GM19035 (cell line): ENCODE results near the gene PRKCH.

ENCODE experiments used
- ATAC-seq: cut with Tn5 transposase; IDR thresholded peaks from one replicate; pipeline ENCODE4 v1.9.1; 2021; ENCODE audit not compliant: unreplicated experiment

PRKCH gene

DNA sequence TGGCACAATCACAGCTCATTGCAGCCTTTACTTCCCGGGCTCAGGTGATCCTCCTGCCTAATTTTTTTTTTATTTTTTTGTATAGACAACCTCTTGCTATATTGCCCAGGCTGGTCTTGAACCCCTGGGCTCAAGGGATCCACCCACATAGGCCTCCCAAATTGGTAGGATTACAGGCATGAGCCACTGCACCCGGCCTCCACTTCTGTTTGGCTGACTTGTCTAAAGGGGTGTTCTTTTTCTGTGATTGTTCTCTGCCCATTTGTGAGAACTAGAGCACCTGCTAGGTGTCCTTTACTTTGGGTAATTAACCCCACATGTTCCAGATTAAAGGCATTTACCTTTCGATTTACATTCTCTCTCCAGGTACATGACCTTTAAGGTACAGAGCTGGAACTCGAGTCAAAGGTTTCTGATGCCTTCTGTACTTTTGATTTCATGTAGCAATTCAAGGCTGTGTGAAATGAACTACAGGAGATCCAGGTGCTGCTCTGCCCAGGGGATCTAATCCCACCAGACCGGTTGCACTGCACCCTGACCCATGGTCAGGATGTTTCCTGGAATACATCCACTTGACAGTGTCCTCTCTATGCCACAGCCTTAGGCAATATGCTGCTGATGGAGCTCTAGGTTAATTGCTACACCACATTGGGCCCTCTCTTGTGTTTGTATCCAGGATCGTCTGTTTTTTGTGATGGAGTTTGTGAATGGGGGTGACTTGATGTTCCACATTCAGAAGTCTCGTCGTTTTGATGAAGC lies 163.6 kb downstream of the PRKCH start:
- no peak for ATAC-seq

DNA sequence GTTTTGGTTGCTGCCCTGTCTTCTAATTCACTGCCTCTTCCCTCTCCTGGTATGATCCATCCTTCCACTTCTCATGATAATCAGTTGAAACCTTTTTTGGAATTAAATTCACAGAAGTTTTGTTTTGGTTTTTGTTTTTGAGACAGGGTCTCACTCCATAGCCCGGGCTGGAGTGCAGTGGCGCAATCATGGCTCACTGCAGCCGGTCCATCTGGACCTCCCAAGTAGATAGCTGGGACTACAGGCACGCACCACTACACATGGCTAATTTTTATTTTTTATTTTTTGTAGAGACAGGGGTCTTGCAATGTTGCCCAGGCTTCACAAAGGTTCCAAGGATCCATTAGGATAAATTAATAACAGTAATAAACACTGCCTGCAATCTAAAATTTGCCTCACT lies 164.3 kb downstream of the PRKCH start:
- ATAC-seq: no peak

DNA sequence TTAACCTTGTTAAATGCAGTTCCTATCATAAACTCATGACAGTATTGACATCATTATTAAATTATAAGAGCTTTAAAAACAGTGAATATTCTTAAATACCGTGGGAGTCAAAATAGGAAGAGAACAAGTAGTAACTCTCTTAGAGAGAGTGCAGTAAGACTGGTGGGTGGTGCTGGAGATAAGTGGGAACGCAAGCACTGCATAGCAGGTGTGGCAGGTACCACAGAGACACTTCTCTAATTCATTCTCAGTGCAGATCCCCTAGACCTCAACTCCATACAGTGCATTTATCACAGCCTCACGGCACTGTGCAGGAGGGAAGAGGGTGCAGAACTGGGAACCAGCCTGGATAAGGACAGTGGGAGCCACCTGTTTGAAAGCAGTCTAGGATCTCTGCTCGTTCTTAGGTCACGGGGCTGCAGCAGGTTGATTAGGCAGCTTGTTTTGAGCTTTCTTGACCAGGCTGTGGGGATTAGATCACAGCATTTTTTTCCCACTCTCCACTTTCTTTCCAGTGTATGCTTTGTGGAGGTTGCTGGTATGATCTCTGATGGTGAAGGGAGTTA lies 165.6 kb downstream of the PRKCH start:
- ATAC-seq: no peak

DNA sequence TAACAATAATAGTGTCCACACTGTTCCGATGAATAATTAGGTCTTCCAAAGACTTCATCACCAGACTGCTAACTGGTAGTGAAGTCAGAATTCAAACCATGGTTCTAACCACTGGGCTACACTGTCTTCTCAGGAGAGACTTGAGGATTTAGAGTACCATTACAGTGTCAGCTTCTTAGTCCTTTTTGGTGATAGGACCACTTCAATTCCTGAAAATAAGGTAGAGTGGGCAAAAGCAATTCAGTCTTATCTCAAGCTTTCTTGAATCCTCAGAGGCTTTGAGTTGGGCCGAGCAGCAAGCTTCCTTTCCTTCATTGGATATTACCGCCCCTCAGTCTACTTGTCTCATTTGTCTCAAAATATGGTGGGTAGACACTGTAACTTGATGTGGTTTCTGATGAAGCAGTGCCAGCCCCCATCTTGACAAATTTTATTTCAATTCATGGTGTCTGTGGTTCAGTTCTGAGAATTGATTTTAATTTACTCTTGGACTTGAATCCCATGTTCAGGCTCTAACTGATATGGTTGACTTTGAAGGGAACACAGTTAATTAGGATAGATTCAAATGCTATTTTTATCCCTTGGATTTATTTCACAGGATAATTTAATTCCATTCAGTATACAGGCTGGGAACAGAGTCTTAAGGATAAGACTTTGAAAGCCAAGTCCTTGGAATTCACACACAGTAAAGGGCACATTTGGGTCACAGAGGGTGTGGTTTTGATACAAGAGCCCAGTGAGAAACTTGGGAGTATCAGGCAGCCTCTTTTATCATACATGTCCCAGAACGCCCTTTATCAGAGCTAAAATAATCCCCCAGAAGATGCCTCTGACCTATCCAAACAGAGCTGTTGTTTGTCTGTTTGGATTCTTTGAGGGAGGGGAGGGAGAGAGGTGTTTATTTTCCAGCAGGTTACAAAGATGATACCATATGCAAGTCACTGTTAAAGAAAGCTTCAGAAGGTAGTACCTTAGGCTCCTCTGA lies 167.3 kb downstream of the PRKCH start:
- no peak for ATAC-seq

DNA sequence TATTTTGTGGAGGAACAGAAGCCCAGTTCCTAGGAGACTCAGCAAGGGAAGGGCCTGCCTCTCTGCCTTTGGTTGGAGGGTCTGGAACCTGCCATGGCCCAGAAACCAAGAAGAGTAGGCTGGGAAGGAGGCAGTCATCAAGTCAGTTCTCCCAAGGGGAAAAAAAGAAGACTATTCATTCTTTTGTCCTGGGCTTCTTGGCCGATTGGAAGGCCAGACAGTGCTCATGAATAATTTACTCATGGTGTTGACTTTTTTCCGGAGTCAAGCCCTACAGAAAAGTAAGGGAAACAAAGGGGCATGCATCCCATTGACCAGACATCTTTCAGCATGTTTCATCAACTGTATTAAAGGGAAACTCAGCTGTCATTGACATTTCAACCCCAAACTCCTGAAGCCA lies 168.1 kb downstream of the PRKCH start:
- ATAC-seq: no peak

DNA sequence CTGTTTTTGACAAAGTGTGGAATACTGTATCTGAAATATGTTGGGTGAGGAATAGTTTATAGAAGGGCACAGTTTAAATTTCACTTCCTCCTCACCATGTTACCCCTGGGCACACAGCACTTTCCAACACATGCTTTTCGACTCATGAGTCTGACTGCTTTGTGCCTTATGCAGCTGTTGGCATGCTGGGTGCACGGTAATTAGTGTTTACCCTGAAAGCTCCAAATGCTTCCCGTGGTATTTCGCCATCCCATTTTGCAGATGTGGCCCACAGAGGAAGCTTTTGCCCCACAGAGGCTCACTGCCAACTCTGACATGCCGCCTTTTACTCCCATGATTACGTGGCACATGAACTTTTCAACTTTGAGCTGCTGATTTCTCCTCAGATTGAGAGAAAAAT lies 168.6 kb downstream of the PRKCH start:
- no peak for ATAC-seq

DNA sequence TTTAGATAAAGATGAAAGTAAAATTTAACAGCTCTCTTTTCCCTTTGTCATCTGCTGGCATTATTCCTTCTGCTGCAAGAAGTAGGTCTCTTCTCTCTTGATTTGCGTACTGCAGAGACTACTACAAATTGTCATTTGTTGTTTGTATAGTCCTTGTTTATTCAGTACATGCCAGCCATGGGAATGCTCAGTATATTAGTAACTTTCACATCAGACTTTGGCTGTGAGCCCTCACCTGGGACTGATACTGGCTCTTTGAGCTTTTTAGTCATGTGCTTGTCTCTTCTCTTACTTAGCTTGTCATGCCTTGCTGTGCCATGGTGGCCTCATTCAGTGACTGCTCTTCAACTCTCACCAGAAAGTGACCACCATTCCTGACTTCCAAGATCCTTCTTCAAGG lies 169.8 kb downstream of the PRKCH start:
- ATAC-seq: no peak

DNA sequence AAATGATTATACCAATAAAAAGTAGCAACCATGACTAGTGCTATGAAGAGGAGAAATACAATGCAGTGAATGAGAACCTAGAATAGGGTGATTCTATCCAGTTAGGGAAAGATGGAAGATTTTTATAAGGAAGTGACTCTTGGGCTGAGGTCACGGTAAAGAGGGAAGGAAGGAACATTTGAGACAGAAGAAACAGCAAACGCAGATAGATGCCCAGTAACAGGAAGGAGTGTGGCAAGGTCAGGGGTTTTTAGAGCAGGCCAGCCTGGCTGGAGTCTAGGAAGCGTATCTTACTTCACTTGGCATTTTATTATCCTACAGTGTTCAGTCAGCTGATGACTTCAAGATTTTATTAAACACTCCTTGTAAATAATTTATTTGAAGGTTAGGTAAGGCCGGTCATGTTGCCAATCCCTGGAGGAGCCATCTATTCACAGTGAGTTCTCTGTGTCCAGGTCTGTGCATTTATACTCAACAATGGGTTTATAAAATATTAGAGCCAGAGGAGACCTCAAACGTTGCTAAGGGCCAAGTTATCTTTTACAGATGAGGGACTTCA lies 170.6 kb downstream of the PRKCH start:
- ATAC-seq: no peak

DNA sequence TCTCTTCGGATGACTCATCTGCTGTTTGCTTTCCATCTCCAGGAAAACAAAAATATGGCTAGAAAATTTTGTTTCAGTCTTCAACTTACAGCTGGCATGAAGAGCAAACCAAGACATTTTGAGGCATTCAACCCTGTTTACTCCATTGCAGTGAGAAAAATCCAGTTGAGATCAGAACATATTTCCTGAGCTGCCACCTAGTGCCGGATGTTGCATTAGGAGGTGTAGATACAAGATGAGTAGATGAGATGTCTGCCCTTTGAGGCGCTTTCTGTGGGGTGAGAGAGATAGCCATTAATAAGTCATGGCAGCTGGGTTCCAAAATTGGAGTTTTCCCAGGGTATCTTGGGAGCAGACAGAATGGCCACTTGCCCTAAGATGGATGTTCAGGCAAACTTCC lies 171.1 kb downstream of the PRKCH start:
- no peak for ATAC-seq

DNA sequence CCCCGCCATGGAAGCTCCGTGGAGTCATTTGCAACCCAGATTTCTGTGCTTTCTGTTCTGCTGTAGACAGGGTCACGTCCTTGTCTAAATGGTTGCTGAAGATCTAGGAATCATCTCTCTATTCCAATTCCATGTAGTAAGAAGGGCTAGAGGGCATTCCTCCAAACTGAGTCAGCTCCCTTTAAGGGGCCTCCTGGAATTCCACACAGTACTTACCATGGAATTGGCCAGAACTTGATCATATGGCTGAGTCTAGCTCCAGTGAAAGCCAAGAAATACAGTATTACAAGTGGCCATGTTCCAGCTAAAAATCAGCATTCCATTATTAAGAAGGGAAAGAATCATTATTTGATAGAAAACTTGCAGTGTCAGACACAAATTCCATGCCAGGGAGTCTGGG lies 171.9 kb downstream of the PRKCH start:
- ATAC-seq: no peak

DNA sequence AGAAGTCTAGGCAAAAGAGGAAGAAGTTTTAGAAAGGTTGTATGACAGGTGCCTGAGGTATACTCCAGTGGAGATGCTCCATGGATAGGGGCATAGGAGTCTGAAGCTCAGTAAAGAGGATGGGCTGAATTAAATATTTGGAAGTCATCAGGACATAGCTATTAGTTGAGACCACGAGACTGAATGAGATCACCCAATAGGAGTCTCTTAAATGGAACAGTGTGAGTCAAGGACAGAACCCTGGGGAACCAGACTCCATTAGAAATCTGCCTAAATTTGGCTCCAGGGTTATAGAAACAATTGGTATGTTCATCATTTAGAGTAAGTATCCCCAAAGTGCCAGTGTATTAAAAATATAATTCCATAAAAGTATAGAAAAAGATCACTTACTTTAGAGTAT lies 172.6 kb downstream of the PRKCH start:
- no peak for ATAC-seq

DNA sequence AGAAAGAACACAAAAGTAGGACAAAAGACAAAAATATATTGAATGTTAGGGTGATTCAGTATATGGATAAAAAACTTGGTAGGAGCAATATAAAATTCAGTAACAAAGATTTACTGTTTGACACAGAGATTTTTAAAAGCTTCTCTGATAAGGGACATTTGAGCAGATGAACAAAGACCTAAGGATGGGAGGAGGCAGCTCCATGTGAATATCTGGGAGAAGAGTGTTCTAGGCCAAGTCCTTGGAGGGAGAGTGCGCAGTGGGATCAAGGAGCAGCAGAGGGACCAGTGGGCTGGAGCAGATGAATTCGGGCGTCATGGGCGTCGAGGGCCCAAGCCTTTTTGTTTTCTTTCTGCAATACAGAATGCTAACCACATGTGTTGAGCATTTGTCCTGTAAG lies 174.4 kb downstream of the PRKCH start:
- no peak for ATAC-seq

DNA sequence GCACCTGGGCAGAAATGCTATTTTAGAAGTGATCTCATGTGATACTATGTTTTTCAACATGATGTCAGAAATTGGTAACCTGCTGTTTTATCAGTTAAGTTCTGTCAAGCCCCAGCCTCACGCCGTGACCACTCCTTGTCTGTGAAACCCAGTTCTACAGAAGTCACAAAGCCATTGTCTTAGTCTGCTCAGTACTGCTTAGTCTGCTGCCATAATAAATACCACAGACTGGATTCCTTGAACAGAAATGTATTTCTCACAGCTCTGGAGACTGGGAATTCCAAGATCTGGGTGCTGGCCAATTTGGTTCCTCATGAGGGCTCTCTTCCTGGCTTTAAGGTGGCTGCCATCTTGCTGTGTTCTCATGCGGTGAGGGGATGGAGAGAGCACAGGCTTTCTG lies 176.9 kb downstream of the PRKCH start:
- no peak for ATAC-seq

DNA sequence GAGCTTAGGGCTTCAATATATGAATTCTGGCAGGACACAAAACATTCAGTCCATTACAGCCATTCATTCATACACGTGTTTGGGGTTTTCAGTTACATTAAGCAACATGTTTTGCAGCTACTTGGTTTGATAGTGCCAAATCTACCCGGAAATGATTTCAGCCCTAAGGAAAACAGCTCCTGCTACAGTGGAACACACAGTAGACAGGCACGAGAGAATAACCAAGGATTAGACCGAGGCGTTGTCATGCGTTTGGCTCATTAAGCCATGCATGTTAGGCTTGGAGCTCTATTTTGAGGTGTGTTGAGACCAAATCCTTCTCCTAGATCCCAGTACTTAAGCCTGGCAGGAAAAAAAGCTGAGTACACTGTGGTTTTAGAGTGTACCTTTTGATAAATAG lies 177.4 kb downstream of the PRKCH start:
- no peak for ATAC-seq

DNA sequence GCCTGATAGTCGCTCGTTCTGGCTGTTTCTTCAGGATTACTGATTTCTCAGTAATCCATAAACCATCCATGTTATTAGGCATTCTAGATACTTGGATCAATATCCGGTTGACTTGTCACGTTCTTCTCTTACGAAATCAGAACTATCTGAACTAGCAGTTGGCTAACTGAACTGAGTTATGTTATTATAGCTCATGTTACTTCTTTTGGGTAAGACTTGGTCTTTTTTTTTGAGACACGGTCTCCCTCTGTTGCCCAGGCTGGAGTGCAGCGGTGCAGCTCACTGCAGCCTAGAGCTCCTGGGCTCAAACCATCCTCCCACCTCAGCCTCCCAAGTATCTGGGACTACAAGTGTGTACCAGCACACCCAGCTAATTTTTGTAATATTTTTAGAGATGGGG lies 178.6 kb downstream of the PRKCH start:
- ATAC-seq: no peak

DNA sequence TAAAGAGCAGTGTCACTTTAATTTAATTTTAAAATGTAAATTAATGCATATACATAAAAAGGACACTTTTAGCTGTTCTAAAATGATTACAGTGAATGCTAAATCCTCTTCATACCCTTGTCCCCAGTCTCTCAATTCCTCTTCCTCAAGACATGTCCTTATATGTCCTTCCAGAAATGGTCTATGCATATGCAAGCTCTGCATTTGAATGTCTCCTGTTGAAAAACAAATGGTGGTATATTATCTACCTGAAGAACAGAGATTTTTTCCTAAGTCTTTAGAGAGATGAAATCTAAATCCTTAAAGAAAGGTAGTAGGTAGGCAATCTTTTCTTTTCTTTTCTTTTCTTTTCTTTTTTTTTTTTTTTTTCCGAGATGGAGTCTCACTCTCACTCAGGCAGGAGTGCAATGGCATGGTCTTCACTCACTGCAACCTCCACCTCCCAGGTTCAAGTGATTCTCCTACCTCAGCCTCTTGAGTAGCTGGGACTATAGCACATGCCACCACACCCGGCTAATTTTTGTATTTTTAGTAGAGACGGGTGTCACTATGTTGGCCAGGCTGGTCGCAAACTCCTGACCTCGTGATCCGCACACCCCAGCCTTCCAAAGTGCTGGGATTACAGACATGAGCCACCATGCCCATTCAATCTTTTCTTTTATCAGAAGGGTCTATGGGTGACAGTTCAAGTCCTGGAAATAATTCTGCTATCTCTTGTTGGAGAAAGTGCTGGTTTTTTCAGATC lies 180.5 kb downstream of the PRKCH start:
- no peak for ATAC-seq

DNA sequence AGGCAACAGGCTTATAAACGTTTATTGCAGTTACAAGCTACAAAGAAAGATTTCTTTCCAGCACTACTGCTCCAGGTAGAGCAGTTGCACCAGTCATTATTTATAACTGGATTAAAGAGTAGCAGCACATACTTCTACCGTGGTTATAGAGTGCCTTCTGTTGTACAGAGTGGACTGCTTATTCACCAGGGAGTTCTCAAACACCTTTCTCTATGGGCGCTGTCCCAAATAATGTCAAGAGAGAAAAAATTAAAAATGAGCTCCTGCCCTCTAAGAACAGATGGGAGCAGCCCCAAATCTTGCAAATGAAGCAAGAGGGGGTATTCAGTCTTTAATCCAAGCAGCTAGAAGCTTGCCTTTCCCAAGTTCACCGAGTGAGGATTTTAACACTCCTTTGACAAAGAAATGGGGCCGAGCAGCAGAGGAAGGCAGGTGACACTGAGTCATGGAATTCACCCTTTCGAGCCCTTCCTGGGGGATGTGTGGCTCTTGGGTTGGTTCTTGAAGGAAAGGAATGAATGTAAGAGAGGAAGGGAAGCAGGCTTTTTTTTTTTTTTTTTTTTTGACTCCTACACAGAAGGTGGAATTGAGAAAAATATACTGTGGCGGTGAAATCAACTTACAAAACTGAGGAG lies 181.2 kb downstream of the PRKCH start:
- peak; percentile 8 for ATAC-seq

DNA sequence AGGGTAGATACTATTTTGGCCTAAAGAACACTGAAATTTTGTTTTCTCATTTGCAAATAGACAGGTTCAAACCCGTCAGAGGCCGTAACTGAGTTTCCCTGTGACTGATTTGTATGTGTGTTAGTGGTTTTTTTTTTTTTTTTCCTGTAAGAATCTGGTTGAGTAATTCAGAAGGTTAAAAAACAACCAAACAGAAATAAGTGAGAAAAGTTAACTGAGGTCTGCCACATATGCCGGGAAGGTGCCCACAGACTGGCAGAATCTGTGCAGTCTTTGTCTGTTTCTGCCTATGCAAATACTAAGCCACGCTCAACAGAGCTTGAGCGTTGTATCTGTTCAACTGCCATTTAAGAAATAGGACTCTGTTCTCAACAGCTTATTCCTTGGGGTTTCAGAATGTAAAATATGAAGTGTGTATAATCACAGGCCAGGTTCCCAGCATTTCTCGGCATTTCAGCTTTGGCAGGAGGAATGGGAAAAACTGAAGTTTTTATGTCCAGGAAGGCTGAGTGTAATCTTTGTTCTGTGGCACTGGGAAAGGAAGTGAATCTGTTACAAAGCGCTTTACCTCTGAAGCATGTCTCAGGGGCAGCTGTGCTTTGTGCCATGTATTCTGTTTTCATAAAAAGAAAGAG lies 181.9 kb downstream of the PRKCH start:
- peak; percentile 86 for ATAC-seq

DNA sequence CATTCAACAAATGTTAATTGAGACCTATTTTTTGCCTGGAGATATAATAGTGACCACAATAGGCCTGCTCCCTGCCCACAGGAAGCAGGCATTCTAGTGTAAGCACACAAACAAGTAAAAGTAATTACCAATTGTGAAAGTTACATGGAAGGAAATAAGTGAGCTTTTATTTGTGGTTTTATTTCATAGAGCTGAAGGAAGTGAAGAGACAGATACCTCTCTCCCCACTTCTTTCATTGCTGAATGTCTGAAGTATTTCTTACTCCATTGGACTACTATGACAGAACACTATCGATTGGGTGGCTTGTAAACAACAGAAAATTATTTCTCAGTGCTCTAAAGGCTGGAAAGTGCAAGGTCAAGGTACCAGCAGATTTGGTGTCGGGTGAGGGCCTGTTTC lies 183.5 kb downstream of the PRKCH start:
- ATAC-seq: no peak
